Thyroid gland (tissue), 4 donors: ENCODE measurements around the gene MDK.

Source experiments
- POLR2A ChIP-seq, 2 donors: fragments of 450-650 bp; IDR thresholded peaks; one replicate each; pipeline ENCODE4 v1.6.1; 2017; ENCODE audit warnings: antibody characterized with exemption in 2 of 2, mild to moderate bottlenecking in 2 of 2, moderate library complexity in 1 of 2
- TF ChIP-seq, protein P1 (sequence below), 6 experiments: fragments of 200-600 bp in 3 of 6; fragments of 450-650 bp in 3 of 6; sonication (generic) in 3 of 6; IDR thresholded peaks; one replicate each; pipeline ENCODE4 v1.5.1; 2016 to 2019; ENCODE audit warnings: antibody characterized with exemption in 6 of 6, mild to moderate bottlenecking in 2 of 6, inconsistent platforms in 1 of 6, moderate library complexity in 1 of 6

DNA sequence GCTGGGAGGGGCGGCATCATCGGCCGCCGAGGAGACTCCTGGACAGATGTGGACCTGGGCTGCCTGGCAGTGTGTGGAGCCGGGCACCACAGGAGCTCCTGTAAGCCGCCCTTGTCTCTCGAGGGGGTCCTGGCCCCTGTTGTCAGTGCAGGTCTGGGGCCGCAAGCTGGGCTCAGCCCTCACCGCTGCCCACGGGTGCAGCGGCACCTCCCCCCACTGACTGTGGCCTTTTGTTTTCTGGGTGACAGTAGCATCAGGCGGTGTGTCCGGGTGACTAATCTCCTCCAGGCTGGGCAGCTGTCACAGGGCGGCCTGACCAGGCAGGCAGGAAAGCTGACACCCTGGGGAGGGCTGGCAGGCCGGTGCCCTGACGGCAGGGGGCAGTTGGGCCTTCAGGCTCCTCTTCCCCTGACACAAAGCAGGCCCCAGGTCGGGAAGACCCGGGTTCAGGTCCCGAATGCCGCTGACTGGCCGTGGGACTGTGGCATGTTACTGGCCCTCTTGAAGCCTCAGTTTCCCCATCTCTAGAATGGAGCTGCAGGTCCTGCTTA lies 17.9 kb upstream of the MDK start:
- TF ChIP-seq, protein P1, sequence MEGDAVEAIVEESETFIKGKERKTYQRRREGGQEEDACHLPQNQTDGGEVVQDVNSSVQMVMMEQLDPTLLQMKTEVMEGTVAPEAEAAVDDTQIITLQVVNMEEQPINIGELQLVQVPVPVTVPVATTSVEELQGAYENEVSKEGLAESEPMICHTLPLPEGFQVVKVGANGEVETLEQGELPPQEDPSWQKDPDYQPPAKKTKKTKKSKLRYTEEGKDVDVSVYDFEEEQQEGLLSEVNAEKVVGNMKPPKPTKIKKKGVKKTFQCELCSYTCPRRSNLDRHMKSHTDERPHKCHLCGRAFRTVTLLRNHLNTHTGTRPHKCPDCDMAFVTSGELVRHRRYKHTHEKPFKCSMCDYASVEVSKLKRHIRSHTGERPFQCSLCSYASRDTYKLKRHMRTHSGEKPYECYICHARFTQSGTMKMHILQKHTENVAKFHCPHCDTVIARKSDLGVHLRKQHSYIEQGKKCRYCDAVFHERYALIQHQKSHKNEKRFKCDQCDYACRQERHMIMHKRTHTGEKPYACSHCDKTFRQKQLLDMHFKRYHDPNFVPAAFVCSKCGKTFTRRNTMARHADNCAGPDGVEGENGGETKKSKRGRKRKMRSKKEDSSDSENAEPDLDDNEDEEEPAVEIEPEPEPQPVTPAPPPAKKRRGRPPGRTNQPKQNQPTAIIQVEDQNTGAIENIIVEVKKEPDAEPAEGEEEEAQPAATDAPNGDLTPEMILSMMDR (IDR thresholded peaks at IDR 0.05): no peak
- TF ChIP-seq POLR2A (IDR thresholded peaks at IDR 0.05): no peak
